ENCODE results near the gene IAPP. TPM values are rescaled to one million over a fixed set of nuclear protein-coding genes. Genes with fewer than 3 reads are reported as not detected.

The IAPP gene
- total and polyA plus RNA-seq, 2 experiments from 2014 or later: 0.32 TPM; not detected in 1

DNA sequence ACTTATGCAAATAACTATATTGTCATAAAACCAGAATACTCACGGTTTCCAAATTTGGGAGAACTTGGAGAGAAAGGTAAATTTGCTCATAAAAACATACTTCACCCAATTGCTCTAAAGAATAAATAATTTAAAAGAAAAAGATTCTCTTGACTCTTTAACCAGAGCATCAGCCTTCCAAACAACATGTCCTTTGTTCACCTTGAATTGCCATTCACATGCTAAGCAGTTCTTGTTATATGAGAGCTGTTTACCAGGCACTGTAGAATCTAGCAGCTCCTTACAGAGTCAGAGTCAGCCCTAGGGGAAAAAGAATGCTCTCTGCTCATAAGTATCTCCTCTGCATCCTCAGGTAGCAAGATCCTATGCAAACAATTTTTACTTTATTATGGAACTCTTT lies 48.2 kb upstream of the IAPP start:
- Mint-ChIP-seq H3K4me3 (peak overlapping the region; percentile 27; the same call in 1 of the 3 replicates), H3K9me3 (peaks cover 47% of the 10 kb centered on the region), H3K27ac (peak overlapping the region; percentile 89), H3K36me3 (ENCODE audit: low read depth) (peaks cover 49% of the 10 kb centered on the region), H3K4me1 (peaks cover 18% of the 10 kb centered on the region), H3K27me3 (ENCODE audit: insufficient read depth, low read depth, poor library complexity) (peaks cover 2% of the 10 kb centered on the region)
- peaks cover 5% of the 10 kb centered on the region; the same call in 1 of the 2 replicates for H3K36me3 ChIP-seq (ENCODE audit: insufficient read depth)
- peak overlapping the region; percentile 91 for H3K27ac ChIP-seq (ENCODE audit: low read depth)
- TF ChIP-seq JUNB (IDR thresholded peaks at IDR 0.05; ENCODE audit: unreplicated experiment): no peak
- no peak for TF ChIP-seq EZH2 (IDR thresholded peaks at IDR 0.05; ENCODE audit: low read depth, unreplicated experiment)
- TF ChIP-seq NANOG (IDR thresholded peaks at IDR 0.05; ENCODE audit: borderline replicate concordance): no peak; the same call in 1 of the 2 replicates
- no peak for TF ChIP-seq ZNF114 (CRISPR knock-in tag; IDR thresholded peaks at IDR 0.05)
- TF ChIP-seq, protein P1, sequence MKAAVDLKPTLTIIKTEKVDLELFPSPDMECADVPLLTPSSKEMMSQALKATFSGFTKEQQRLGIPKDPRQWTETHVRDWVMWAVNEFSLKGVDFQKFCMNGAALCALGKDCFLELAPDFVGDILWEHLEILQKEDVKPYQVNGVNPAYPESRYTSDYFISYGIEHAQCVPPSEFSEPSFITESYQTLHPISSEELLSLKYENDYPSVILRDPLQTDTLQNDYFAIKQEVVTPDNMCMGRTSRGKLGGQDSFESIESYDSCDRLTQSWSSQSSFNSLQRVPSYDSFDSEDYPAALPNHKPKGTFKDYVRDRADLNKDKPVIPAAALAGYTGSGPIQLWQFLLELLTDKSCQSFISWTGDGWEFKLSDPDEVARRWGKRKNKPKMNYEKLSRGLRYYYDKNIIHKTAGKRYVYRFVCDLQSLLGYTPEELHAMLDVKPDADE (IDR thresholded peaks at IDR 0.05): no peak
- TF ChIP-seq ZNF331 (CRISPR knock-in tag; IDR thresholded peaks at IDR 0.05; ENCODE audit: low read depth): no peak
- TF ChIP-seq EZH2phosphoT487 (IDR thresholded peaks at IDR 0.05; ENCODE audit: unreplicated experiment): no peak
- no peak for TF ChIP-seq POLR2AphosphoS5 (IDR thresholded peaks at IDR 0.05; ENCODE audit: low read depth)
- TF ChIP-seq, protein P2, sequence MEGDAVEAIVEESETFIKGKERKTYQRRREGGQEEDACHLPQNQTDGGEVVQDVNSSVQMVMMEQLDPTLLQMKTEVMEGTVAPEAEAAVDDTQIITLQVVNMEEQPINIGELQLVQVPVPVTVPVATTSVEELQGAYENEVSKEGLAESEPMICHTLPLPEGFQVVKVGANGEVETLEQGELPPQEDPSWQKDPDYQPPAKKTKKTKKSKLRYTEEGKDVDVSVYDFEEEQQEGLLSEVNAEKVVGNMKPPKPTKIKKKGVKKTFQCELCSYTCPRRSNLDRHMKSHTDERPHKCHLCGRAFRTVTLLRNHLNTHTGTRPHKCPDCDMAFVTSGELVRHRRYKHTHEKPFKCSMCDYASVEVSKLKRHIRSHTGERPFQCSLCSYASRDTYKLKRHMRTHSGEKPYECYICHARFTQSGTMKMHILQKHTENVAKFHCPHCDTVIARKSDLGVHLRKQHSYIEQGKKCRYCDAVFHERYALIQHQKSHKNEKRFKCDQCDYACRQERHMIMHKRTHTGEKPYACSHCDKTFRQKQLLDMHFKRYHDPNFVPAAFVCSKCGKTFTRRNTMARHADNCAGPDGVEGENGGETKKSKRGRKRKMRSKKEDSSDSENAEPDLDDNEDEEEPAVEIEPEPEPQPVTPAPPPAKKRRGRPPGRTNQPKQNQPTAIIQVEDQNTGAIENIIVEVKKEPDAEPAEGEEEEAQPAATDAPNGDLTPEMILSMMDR (conservative IDR thresholded peaks at IDR 0.05; ENCODE audit: low read depth in 2 of 2): no peak
- H3F3A ChIP-seq (replicated peaks; ENCODE audit: low read depth): no peaks in the 10 kb centered on the region
- no peak overlapping the region for H2AFZ ChIP-seq
- H3K9me2 ChIP-seq (ENCODE audit: insufficient read depth): peaks cover 6% of the 10 kb centered on the region
- H3K4me2 ChIP-seq: peak overlapping the region; percentile 25
- no peaks in the 10 kb centered on the region for H3K27me3 ChIP-seq (ENCODE audit: insufficient read depth)
- DNase-seq (ENCODE audit: low spot score) (peak; percentile 86), ATAC-seq (peak; percentile 100)
- H3K4me1 ChIP-seq (ENCODE audit: insufficient read depth): peaks cover 22% of the 10 kb centered on the region
- H3K79me2 ChIP-seq (replicated peaks; ENCODE audit: insufficient read depth): no peaks in the 10 kb centered on the region
- no peak overlapping the region for H3K4me3 ChIP-seq
- no peaks in the 10 kb centered on the region for H4K20me1 ChIP-seq (replicated peaks; ENCODE audit: insufficient read depth)

DNA sequence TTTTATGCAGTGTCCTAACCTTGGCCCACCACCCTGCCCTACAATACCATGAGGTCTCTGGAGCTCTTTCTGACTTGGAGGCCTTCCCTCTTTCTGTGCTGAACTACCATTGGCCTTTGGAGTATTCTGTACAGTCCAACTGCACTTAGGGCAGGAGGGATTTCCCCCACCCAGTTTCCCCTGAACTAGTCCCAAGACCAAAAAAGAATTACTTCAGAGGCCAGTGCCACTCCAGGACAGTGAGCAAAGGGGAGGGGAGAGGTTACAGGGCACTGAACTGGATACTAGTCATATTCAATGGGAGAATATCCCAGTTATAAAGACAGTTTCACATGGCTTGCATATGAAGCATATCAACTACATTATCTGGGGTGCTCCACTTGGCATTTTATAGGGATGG lies 44.1 kb upstream of the IAPP start:
- no peaks in the 10 kb centered on the region for H3F3A ChIP-seq (replicated peaks; ENCODE audit: low read depth)
- Mint-ChIP-seq H3K27me3 (ENCODE audit: insufficient read depth, low read depth, poor library complexity) (peaks cover 2% of the 10 kb centered on the region), H3K4me3 (no peak overlapping the region), H3K9me3 (peaks cover 72% of the 10 kb centered on the region), H3K27ac (no peak overlapping the region), H3K36me3 (ENCODE audit: low read depth) (peaks cover 71% of the 10 kb centered on the region), H3K4me1 (peaks cover 17% of the 10 kb centered on the region)
- no peaks in the 10 kb centered on the region; the same call in 1 of the 2 replicates for H3K9me2 ChIP-seq (ENCODE audit: insufficient read depth)
- ATAC-seq (no peak), DNase-seq (ENCODE audit: low spot score) (no peak)
- H3K4me2 ChIP-seq: no peak overlapping the region
- H3K4me1 ChIP-seq (ENCODE audit: insufficient read depth): peaks cover 14% of the 10 kb centered on the region
- no peaks in the 10 kb centered on the region for H3K79me2 ChIP-seq (replicated peaks; ENCODE audit: insufficient read depth)
- no peak overlapping the region for H3K4me3 ChIP-seq
- H2AFZ ChIP-seq: no peak overlapping the region
- H3K27ac ChIP-seq (ENCODE audit: low read depth): no peak overlapping the region
- no peaks in the 10 kb centered on the region for H3K27me3 ChIP-seq (ENCODE audit: insufficient read depth)
- no peaks in the 10 kb centered on the region for H4K20me1 ChIP-seq (replicated peaks; ENCODE audit: insufficient read depth)
- H3K36me3 ChIP-seq (ENCODE audit: insufficient read depth): peaks cover 32% of the 10 kb centered on the region; the same call in 1 of the 2 replicates
- TF ChIP-seq, protein P1 (IDR thresholded peaks at IDR 0.05): no peak
- TF ChIP-seq EZH2 (IDR thresholded peaks at IDR 0.05; ENCODE audit: low read depth, unreplicated experiment) (no peak), ZNF462 (CRISPR knock-in tag; IDR thresholded peaks at IDR 0.05) (no peak)
